PFSK-1 (cell line): Measurements from ENCODE around the gene ZNF787.

Source experiments
- FOXP2 ChIP-seq: optimal IDR thresholded peaks from 2 replicates; pipeline ENCODE3; 2011; ENCODE audit warnings: borderline replicate concordance, control low read depth, inconsistent platforms; ENCODE audit not compliant: insufficient read depth; ENCODE audit errors: extremely low read length, extremely low read depth
- POLR2AphosphoS5 ChIP-seq: IDR thresholded peaks from 2 replicates; pipeline ENCODE4 v1.6.1; 2012; ENCODE audit warnings: low read depth, mild to moderate bottlenecking, control low read depth, low read length, moderate library complexity
- SIN3A ChIP-seq: IDR thresholded peaks from 2 replicates; pipeline ENCODE4 v1.6.1; 2012; ENCODE audit warnings: mild to moderate bottlenecking, low read length, moderate library complexity, borderline replicate concordance; ENCODE audit not compliant: insufficient read depth
- TAF1 ChIP-seq: IDR thresholded peaks from 2 replicates; pipeline ENCODE4 v1.6.1; 2012; ENCODE audit warnings: low read length, control low read depth, borderline replicate concordance; ENCODE audit not compliant: insufficient read depth
- TF ChIP-seq, protein P1 (sequence below), 2 experiments: IDR thresholded peaks; 2 replicates each; pipeline versions ENCODE4 v1.6.1 to v1.8.0; 2011 to 2012; ENCODE audit warnings: low read depth in 2 of 2, low read length in 2 of 2, control low read depth in 1 of 2, inconsistent platforms in 1 of 2, mild to moderate bottlenecking in 1 of 2, moderate library complexity in 1 of 2; ENCODE audit not compliant: insufficient read depth in 1 of 2

Gene ZNF787

DNA sequence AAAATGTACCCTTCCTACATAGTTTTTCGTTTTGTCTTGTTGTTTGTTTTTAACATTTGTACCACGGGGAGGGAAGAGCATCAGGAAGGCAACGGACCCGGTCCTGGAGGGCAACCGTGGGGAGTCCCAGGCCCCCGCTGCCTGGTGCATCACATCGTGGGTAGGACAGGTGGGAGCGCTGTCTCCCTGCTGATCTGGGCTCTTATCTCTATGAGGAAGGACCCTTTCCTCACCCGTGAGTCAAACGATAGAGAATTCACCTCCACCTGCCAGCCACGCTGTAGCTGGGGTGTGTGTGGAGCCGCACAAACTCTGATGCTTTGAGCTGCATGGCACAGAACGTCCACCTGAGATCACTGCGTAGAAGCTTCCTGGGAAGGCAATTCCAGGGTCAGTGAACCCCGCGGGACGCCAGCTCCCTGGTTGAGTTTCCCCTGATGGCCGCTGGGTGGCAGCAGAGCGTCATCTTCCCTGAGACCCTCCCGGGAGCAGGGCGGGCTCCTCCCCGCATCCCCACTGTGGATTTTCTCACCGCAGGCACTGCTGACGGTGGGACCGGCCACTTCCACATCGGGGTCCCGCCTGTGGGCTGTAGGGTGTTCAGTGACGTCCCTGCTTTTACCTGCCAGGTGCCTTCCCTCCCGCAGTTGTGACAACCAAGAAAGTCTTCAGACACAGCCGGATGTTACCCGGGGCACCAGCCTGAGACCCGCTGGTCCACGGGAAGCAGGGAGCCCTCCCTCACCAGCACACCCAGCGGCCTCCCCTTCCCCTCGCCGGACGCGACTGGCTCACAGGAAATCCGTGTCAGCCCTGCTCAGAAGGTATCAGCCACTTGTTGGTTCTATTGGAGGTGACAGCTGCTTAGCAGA lies 54.7 kb downstream of the ZNF787 start:
- TF ChIP-seq POLR2AphosphoS5, result no peak
- no peak for TF ChIP-seq TAF1
- TF ChIP-seq FOXP2, result no peak
- TF ChIP-seq, protein P1, sequence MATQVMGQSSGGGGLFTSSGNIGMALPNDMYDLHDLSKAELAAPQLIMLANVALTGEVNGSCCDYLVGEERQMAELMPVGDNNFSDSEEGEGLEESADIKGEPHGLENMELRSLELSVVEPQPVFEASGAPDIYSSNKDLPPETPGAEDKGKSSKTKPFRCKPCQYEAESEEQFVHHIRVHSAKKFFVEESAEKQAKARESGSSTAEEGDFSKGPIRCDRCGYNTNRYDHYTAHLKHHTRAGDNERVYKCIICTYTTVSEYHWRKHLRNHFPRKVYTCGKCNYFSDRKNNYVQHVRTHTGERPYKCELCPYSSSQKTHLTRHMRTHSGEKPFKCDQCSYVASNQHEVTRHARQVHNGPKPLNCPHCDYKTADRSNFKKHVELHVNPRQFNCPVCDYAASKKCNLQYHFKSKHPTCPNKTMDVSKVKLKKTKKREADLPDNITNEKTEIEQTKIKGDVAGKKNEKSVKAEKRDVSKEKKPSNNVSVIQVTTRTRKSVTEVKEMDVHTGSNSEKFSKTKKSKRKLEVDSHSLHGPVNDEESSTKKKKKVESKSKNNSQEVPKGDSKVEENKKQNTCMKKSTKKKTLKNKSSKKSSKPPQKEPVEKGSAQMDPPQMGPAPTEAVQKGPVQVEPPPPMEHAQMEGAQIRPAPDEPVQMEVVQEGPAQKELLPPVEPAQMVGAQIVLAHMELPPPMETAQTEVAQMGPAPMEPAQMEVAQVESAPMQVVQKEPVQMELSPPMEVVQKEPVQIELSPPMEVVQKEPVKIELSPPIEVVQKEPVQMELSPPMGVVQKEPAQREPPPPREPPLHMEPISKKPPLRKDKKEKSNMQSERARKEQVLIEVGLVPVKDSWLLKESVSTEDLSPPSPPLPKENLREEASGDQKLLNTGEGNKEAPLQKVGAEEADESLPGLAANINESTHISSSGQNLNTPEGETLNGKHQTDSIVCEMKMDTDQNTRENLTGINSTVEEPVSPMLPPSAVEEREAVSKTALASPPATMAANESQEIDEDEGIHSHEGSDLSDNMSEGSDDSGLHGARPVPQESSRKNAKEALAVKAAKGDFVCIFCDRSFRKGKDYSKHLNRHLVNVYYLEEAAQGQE (IDR thresholded peaks at IDR 0.05; ENCODE audit: insufficient read depth in 1 of 2, low read depth in 2 of 2, low read length in 2 of 2), result no peak
- no peak for TF ChIP-seq SIN3A

DNA sequence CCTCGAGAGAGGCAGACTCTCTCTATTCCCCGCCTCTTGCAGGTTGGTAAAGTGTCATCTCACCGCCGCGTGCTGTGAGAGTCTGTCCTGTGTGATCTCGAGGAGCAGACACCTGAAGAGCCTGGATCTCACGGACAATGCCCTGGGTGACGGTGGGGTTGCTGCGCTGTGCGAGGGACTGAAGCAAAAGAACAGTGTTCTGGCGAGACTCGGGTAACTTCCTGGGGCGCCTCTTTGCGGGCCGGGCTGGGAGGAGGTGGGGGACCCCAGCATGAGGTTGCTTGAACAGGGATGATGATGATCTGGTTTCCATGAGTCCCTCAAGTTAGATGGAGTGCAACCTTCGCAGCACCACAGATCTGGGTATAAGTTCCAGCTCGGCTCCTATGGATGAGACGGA lies 67.5 kb downstream of the ZNF787 start:
- TF ChIP-seq POLR2AphosphoS5, result no peak
- TF ChIP-seq TAF1, result no peak
- TF ChIP-seq FOXP2, result no peak
- TF ChIP-seq SIN3A, result no peak
- TF ChIP-seq, protein P1 (IDR thresholded peaks at IDR 0.05; ENCODE audit: insufficient read depth in 1 of 2, low read depth in 2 of 2, low read length in 2 of 2), result no peak
